ENCODE data around the gene LONP1. TPM values are rescaled to one million over a fixed set of nuclear protein-coding genes. Genes with fewer than 3 reads are reported as not detected.
A peak's percentile ranks its signal among the peaks of the same experiment; 100 is the strongest.
"Not testable (repeated sequence)": the region's sequence is repeated elsewhere in the genome, so short reads cannot be mapped to it uniquely, and the experiment has no call there.

The LONP1 gene, protein sequence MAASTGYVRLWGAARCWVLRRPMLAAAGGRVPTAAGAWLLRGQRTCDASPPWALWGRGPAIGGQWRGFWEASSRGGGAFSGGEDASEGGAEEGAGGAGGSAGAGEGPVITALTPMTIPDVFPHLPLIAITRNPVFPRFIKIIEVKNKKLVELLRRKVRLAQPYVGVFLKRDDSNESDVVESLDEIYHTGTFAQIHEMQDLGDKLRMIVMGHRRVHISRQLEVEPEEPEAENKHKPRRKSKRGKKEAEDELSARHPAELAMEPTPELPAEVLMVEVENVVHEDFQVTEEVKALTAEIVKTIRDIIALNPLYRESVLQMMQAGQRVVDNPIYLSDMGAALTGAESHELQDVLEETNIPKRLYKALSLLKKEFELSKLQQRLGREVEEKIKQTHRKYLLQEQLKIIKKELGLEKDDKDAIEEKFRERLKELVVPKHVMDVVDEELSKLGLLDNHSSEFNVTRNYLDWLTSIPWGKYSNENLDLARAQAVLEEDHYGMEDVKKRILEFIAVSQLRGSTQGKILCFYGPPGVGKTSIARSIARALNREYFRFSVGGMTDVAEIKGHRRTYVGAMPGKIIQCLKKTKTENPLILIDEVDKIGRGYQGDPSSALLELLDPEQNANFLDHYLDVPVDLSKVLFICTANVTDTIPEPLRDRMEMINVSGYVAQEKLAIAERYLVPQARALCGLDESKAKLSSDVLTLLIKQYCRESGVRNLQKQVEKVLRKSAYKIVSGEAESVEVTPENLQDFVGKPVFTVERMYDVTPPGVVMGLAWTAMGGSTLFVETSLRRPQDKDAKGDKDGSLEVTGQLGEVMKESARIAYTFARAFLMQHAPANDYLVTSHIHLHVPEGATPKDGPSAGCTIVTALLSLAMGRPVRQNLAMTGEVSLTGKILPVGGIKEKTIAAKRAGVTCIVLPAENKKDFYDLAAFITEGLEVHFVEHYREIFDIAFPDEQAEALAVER
- 100 to 1,000 TPM; 223 to 229 TPM for total RNA-seq

DNA sequence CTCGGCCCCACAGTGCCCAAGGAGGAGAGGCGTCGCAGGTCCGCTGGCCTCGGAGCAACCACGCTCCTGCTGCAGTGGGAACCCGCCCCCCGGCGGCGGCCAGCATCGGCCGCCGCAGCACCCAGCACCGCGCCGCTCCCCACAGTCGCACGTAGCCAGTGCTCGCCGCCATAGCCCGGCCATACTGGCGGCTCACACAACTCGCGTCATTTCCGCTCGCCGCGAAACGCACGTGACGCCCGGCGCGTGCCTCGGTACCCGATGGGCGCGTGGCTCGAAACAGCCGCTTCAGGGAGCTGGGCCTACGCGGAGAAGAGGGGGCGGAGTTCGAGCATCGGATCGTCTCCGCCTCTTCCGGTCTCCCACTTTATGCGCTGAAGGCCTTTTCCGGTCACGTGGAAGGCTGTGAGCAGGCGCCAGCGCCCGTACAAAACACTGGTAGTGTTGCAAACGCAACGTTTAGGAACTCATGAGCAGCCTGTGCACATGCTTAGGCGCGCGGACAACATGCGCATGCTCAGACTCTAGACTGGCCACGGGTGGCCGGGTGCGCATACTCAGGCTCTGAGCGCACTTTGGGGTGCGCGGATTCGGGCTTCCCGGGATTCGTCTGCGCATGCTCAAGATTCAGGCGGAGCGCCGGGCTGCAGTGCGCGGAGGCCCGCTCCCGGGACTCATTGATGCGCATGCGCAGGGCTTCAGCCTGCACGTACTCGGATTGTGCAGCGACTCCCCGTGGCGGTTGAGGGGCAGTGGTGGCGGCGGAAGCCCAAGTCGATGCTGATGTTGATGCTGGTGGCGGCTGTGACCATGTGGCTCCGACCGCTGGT lies at the start of gene LONP1, which contains the start of gene CATSPERD:
Gene LONP1 (minus strand): TSS at position 186 of the 830 bp plus-strand sequence. CDS start 14 bp downstream, at position 172.
Gene CATSPERD (plus strand): TSS at position 677 of the 830 bp plus-strand sequence. CDS start 101 bp downstream, at position 778.
- Mint-ChIP-seq H3K4me3 (peak within 1 kb of the TSS; percentile 89), H3K27ac (peak within 1 kb of the TSS; percentile 98), H3K9me3 (no peaks in the 10 kb centered on the region), H3K36me3 (ENCODE audit: low read depth) (peaks cover 27% of the 10 kb centered on the region), H3K4me1 (ENCODE audit: low read depth) (peaks cover 33% of the 10 kb centered on the region), H3K27me3 (ENCODE audit: low read depth) (no peaks in the 10 kb centered on the region)
- intact Hi-C loops (cut with micrococcal nuclease) = loop anchor here (1.0 kb wide), 6 partner anchors 30 to 810 kb away; partner anchors contain the start of genes MICOS13, RPL36, SAFB2 and VMAC
- CTCF ChIA-PET = interaction anchor here (0.7 to 4.8 kb wide), 5 partner anchors 9 to 37 kb away, joined by 3 to 37 read pairs (median 3); partner anchors contain the start of gene RPL36
- DNase-seq = peak; percentile 99

DNA sequence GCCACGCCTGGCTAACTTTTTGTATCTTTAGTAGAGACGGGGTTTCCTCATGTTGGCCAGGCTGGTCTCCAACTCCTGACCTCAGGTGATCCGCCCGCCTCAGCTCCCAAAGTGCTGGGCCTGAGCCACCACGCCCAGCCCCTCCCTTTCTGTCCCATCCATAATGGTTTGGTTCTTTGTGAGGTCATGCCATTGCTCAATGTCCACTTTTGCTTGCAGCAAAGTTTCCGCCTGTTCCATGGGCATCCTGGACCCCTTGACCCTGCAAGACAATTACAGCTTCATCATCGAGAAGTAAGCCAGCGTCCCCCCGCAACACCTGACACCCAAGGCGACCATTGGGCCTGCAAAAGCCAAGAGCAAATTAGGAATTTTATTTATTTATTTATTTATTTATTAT lies 48.0 kb upstream of the LONP1 start:
- Mint-ChIP-seq H3K4me3 (no peak overlapping the region), H3K36me3 (ENCODE audit: low read depth) (no peaks in the 10 kb centered on the region), H3K4me1 (ENCODE audit: low read depth) (no peaks in the 10 kb centered on the region), H3K9me3 (no peaks in the 10 kb centered on the region), H3K27ac (no peak overlapping the region), H3K27me3 (ENCODE audit: low read depth) (no peaks in the 10 kb centered on the region)
- CTCF ChIA-PET = interaction anchor here (0.6 kb wide), 1 partner anchor 73 kb away, joined by 3 read pairs; no protein-coding TSS in a partner anchor
- intact Hi-C loops (cut with micrococcal nuclease) = no loop called here
- no peak for DNase-seq

DNA sequence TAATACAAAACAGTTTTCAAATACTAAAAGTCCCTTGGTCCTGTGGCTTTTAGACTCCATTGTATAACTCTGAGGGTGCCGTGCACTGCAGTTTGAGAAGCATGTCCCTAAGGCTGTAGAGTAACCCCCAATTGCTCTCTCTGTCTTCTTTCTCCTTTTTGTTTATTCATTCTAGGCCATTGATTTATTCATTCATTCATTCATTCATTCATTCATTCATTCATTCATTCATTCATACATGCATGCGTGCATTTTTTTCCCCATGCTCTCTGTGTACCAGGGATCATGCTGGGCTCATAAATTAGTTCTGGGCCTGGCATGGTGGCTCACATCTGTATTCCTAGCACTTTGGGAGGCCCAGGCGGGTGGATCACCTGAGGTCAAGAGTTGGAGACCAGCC lies 45.3 kb upstream of the LONP1 start:
- no peak overlapping the region for H3K27ac Mint-ChIP-seq
- CTCF ChIA-PET = no interaction called here
- no peaks in the 10 kb centered on the region for H3K9me3 Mint-ChIP-seq
- no peak overlapping the region for H3K4me3 Mint-ChIP-seq
- DNase-seq = no peak
- no peaks in the 10 kb centered on the region for H3K4me1 Mint-ChIP-seq (ENCODE audit: low read depth)
- H3K27me3 Mint-ChIP-seq (ENCODE audit: low read depth) = no peaks in the 10 kb centered on the region
- intact Hi-C loops (cut with micrococcal nuclease) = no loop called here
- H3K36me3 Mint-ChIP-seq (ENCODE audit: low read depth) = no peaks in the 10 kb centered on the region

DNA sequence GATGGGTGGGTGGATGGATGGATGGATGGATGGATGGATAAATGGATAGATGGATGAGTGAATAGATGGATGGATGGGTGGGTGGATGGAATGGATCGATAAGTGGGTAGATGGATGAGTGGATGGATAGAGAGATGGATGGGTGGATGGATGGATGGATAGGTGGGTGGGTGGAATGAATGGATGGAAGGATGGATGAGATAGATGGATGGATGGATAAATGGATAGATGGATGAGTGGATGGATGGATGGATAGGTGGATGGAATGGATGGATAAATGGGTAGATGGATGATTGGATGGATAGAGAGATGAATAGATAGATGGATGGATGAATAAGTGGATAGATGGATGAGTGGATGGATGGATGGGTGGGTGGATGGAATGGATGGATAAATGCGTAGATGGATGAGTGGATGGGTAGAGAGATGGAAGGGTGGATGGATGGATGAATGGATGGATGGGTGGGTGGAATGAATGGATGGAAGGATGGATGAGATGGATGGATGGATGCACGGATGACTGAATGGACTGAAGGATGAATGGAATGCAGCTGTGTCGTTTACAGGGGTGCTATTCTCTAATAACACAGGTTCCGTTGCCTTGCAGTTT lies 42.8 kb upstream of the LONP1 start:
- CTCF ChIA-PET = no interaction called here
- intact Hi-C loops (cut with micrococcal nuclease) = no loop called here
- H3K27me3 Mint-ChIP-seq (ENCODE audit: low read depth) = no peaks in the 10 kb centered on the region
- no peak overlapping the region for H3K4me3 Mint-ChIP-seq
- no peaks in the 10 kb centered on the region for H3K36me3 Mint-ChIP-seq (ENCODE audit: low read depth)
- no peak for DNase-seq
- H3K4me1 Mint-ChIP-seq (ENCODE audit: low read depth) = no peaks in the 10 kb centered on the region
- no peak overlapping the region for H3K27ac Mint-ChIP-seq
- no peaks in the 10 kb centered on the region for H3K9me3 Mint-ChIP-seq

DNA sequence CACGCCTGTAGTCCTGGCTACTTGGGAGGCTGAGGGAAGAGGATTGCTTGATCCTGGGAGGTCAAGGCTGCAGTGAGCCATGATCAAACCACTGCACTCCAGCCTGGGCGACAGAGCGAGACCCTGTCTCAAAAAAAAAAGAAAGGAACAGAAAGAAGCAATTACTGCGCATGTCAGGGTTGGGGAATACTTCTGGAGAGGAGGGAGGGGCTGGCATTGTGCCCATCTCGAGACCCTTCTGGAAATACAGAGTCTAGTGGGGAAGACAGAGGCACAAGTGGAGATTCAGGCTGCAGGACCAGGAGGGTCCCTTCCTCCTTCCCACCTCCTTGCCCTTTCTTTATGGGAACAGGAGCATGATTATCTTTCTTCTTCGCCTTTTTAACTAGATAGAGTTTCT lies 33.8 kb upstream of the LONP1 start:
- DNase-seq = no peak
- Mint-ChIP-seq H3K4me3 (no peak overlapping the region), H3K27ac (no peak overlapping the region), H3K27me3 (ENCODE audit: low read depth) (peaks cover 2% of the 10 kb centered on the region), H3K4me1 (ENCODE audit: low read depth) (no peaks in the 10 kb centered on the region), H3K9me3 (no peaks in the 10 kb centered on the region), H3K36me3 (ENCODE audit: low read depth) (no peaks in the 10 kb centered on the region)
- CTCF ChIA-PET = no interaction called here
- intact Hi-C loops (cut with micrococcal nuclease) = no loop called here

DNA sequence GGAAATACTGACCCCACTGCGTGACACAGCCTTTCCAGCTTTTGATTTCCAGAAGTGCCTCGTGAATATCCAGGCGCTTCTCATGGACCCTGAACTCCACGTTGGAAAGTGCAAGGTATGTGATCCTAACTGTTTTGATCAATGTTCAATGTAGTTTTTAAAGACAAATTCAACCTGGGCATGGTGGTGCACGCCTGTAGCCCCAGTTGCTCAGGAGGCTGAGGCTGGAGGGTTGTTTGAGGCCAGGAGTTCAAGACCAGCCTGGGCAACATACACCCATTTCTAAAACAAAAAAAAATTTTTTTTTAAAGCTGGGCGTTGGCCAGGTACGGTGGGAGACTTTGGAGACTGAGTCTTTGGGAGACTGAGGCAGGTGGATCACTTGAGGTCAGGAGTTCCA lies 31.8 kb upstream of the LONP1 start:
- intact Hi-C loops (cut with micrococcal nuclease) = no loop called here
- no peak for DNase-seq
- Mint-ChIP-seq H3K36me3 (ENCODE audit: low read depth) (no peaks in the 10 kb centered on the region), H3K4me1 (ENCODE audit: low read depth) (no peaks in the 10 kb centered on the region), H3K4me3 (no peak overlapping the region), H3K27ac (no peak overlapping the region), H3K9me3 (no peaks in the 10 kb centered on the region), H3K27me3 (ENCODE audit: low read depth) (peaks cover 2% of the 10 kb centered on the region)
- CTCF ChIA-PET = no interaction called here

DNA sequence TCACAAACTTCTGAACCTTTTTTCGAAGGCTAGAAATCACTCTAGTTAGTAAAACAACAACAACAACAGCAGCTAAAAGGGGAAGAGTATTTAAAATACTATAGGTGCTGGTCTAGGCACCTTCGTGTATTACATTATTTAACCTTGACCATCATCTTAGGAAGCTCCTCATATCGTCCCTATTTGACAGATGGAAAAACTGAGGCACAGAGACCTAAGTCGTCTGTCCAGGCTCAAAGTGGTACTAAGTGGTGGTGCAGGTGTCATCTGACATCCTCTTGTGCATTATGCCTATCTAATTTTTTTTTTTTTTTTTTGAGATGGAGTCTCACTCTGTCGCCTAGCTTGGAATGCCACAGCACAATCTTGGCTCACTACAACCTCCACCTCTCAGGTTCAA lies 29.6 kb upstream of the LONP1 start:
- Mint-ChIP-seq H3K4me3 (no peak overlapping the region), H3K9me3 (no peaks in the 10 kb centered on the region), H3K36me3 (ENCODE audit: low read depth) (no peaks in the 10 kb centered on the region), H3K27ac (no peak overlapping the region), H3K27me3 (ENCODE audit: low read depth) (peaks cover 2% of the 10 kb centered on the region), H3K4me1 (ENCODE audit: low read depth) (no peaks in the 10 kb centered on the region)
- intact Hi-C loops (cut with micrococcal nuclease) = no loop called here
- CTCF ChIA-PET = no interaction called here
- no peak for DNase-seq

DNA sequence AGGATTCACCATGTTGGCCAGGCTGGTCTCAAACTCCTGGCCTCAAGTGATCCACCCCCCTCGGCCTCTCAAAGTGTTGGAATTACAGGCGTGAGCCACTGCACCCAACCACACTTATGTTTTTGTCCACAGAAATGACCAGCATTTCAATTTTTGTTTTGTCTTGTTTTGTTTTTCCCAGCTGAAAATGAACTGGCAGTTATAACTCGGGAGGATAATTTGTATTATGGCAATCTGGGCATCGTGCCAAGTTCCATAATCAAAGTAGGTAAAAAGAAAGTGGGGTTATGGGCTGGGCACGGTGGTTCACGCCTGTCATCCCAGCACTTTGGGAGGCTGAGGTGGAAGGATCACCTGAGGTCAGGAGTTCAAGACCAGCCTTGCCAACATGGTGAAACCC lies 29.0 kb upstream of the LONP1 start:
- DNase-seq; H3K27ac Mint-ChIP-seq; H3K27me3 Mint-ChIP-seq (ENCODE audit: low read depth); H3K9me3 Mint-ChIP-seq; H3K4me1 Mint-ChIP-seq (ENCODE audit: low read depth); H3K36me3 Mint-ChIP-seq (ENCODE audit: low read depth); CTCF ChIA-PET; intact Hi-C loops (cut with micrococcal nuclease); H3K4me3 Mint-ChIP-seq: not testable (repeated sequence)

DNA sequence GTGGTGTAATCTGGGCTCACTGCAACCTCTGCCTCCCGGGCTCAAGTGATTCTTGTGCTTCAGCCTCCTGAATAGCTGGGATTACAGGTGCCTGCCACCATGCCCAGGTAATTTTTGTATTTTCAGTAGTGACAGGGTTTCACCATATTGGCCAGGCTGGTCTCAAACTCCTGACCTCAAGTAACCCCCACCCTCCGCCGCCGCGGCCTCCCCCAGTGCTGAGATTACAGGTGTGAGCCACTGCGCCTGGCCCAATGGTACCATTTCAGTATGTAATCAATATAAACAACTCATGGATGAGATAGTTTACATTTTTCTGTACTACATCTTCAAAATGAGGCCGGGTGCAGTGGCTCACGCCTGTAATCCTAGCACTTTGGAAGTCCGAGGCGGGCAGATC lies 25.1 kb upstream of the LONP1 start:
- H3K27me3 Mint-ChIP-seq (ENCODE audit: low read depth); H3K36me3 Mint-ChIP-seq (ENCODE audit: low read depth); H3K27ac Mint-ChIP-seq; DNase-seq; H3K4me3 Mint-ChIP-seq; H3K4me1 Mint-ChIP-seq (ENCODE audit: low read depth); intact Hi-C loops (cut with micrococcal nuclease); H3K9me3 Mint-ChIP-seq; CTCF ChIA-PET: not testable (repeated sequence)

DNA sequence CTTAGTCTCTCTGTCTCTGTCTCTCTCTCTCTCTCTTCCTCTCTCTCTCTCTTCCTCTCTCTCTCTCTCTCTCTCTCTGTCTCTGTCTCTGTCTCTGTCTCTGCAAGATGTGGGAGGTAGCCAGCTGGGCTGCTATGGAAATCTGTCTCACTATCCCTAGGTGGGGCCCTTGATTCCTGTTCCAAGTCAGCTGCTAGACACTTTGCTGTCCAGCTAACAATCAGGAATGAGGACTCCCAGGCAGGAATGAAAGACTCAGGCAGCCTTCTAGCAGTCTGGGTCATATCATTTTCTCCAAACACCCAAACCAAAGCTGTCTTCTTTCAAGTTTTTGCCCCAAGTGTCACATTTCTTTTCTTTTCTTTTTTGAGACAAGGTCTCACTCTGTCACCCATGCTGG lies 23.7 kb upstream of the LONP1 start:
- CTCF ChIA-PET = interaction anchor here (0.7 kb wide), 1 partner anchor 38 kb away, joined by 3 read pairs; no protein-coding TSS in a partner anchor
- H3K9me3 Mint-ChIP-seq = peaks cover 3% of the 10 kb centered on the region

DNA sequence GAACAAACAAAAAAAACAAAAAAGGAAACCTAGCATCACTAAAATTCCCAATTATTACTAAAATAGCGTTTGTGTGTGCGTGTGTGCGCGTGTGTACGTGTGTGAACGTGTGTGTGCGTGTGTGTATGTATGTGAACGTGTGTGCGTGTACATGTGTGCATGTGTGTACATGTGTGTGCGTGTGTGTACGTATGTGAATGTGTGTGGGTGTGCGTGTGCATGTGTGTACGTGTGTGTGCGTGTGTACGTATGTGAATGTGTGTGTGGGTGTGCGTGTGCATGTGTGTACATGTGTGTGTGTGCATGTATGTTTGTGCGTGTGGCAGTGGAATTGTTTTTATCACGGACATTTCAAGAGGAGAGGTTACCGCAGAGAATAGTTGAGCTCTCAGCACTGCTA lies 22.1 kb upstream of the LONP1 start:
- no peak overlapping the region for H3K4me3 Mint-ChIP-seq
- peaks cover 3% of the 10 kb centered on the region for H3K9me3 Mint-ChIP-seq
- H3K36me3 Mint-ChIP-seq (ENCODE audit: low read depth) = no peaks in the 10 kb centered on the region
- no peak for DNase-seq
- intact Hi-C loops (cut with micrococcal nuclease) = no loop called here
- peaks cover 2% of the 10 kb centered on the region for H3K27me3 Mint-ChIP-seq (ENCODE audit: low read depth)
- H3K4me1 Mint-ChIP-seq (ENCODE audit: low read depth) = no peaks in the 10 kb centered on the region
- CTCF ChIA-PET = interaction anchor here (0.6 kb wide), 1 partner anchor 9 kb away, joined by 4 read pairs; no protein-coding TSS in a partner anchor
- no peak overlapping the region for H3K27ac Mint-ChIP-seq

More for the DNA sequence above, 23.7 kb upstream of the LONP1 start:
- Mint-ChIP-seq H3K4me3 (no peak overlapping the region), H3K27ac (no peak overlapping the region), H3K36me3 (ENCODE audit: low read depth) (no peaks in the 10 kb centered on the region), H3K27me3 (ENCODE audit: low read depth) (peaks cover 2% of the 10 kb centered on the region), H3K4me1 (ENCODE audit: low read depth) (no peaks in the 10 kb centered on the region)
- intact Hi-C loops (cut with micrococcal nuclease) = no loop called here
- no peak for DNase-seq

Data from activated naive CD4-positive, alpha-beta T cell treated with anti-CD3 and anti-CD28 coated beads for 36 hours (primary cell).